ENCODE measurements around the gene WAC.

The WAC gene

DNA sequence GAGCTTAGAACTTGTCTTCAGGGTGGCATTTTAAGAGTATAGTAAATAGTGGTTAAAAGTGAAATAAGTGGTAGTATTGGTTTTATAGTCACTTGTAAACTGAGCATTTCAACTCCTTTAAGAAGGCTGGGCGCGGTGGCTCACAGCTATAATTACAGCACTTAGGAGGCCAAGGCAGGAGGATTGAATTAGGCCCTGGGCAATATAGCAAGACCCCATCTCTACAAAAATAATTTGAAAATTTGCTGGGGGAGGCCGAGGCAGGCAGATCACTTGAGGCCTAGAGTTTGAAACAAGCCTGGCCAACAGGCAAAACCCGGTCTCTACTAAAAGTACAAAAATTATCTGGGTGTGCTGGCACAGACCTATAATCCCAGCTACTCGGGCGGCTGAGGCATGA is 80.0 kb downstream of the WAC start:
- H3K4me3 ChIP-seq (ENCODE audit: low read depth, low read length), result no peak overlapping the region
- no peak for TF ChIP-seq CTCF (conservative IDR thresholded peaks at IDR 0.05; ENCODE audit: low read depth, low read length)
- no peak for DNase-seq (ENCODE audit: low read depth)

DNA sequence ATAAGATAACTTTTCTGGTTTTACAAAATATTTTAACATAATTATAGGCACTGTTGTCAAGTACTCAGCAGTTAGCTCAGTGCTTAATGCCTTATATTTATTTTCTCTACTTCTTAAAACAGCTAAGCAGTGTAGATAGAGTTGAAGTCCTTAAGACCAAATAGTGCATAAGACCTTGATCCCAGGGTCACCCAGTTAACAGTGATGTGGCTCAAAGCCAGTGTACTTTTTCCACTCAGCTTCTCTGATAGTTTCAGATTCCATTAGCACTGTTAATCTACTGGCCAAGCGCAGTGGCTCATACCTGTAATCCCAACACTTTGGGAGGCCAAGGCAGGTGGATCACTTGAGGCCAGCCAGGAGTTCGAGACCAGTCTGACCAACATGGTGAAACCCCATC is 83.6 kb downstream of the WAC start:
- no peak for TF ChIP-seq CTCF (conservative IDR thresholded peaks at IDR 0.05; ENCODE audit: low read depth, low read length)
- no peak overlapping the region for H3K4me3 ChIP-seq (ENCODE audit: low read depth, low read length)
- no peak for DNase-seq (ENCODE audit: low read depth)

DNA sequence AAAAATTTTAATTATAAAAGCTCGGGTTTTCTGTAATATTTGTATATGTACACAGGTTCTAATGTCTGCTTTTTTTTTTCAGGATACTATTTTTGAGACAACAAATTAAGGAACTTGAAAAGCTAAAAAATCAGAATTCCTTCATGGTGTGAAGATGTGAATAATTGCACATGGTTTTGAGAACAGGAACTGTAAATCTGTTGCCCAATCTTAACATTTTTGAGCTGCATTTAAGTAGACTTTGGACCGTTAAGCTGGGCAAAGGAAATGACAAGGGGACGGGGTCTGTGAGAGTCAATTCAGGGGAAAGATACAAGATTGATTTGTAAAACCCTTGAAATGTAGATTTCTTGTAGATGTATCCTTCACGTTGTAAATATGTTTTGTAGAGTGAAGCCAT is 86.5 kb downstream of the WAC start:
- H3K4me3 ChIP-seq (ENCODE audit: low read depth, low read length), result no peak overlapping the region
- DNase-seq (ENCODE audit: low read depth), result no peak
- TF ChIP-seq CTCF (conservative IDR thresholded peaks at IDR 0.05; ENCODE audit: low read depth, low read length), result no peak

- no peak for DNase-seq (ENCODE audit: low read depth)
- TF ChIP-seq CTCF (conservative IDR thresholded peaks at IDR 0.05; ENCODE audit: low read depth, low read length), result no peak
- no peak overlapping the region for H3K4me3 ChIP-seq (ENCODE audit: low read depth, low read length)
Observed at GRCh38 chr10:28620251-28620650, 87.3 kb downstream of the WAC start.

GRCh38 chr10:28623483-28623882 is 90.6 kb downstream of the WAC start:
- no peak for TF ChIP-seq CTCF (conservative IDR thresholded peaks at IDR 0.05; ENCODE audit: low read depth, low read length)
- H3K4me3 ChIP-seq (ENCODE audit: low read depth, low read length), result no peak overlapping the region
- DNase-seq (ENCODE audit: low read depth), result no peak

DNA sequence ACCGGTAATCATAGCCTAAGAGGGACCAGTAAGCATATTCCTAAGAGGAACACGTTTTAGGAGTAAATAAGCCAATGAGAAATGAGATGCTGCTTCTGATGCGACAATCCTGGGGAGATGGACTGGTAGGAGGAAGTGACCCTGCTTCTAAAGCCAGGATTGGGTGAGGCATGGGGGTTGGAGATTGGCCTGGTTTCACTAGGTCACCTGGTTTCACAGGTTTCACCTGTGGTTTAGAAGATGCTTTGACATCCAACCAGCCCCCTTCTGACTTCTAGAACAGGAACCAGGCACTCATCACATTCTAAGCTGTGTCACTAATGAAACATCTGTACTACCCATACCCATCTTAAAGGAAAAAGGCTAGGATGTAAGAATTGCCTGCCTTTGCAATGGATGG is 91.4 kb downstream of the WAC start:
- no peak for TF ChIP-seq CTCF (conservative IDR thresholded peaks at IDR 0.05; ENCODE audit: low read depth, low read length)
- H3K4me3 ChIP-seq (ENCODE audit: low read depth, low read length), result no peak overlapping the region
- DNase-seq (ENCODE audit: low read depth), result no peak

- DNase-seq (ENCODE audit: low read depth), result peak; percentile 71
- TF ChIP-seq CTCF (conservative IDR thresholded peaks at IDR 0.05; ENCODE audit: low read depth, low read length), result no peak
- no peak overlapping the region for H3K4me3 ChIP-seq (ENCODE audit: low read depth, low read length)
Observed at GRCh38 chr10:28627102-28627501, 94.2 kb downstream of the WAC start.

Measured in choroid plexus epithelial cell (primary cell).